ENCODE results near the gene PARD6A.

PARD6A gene

DNA sequence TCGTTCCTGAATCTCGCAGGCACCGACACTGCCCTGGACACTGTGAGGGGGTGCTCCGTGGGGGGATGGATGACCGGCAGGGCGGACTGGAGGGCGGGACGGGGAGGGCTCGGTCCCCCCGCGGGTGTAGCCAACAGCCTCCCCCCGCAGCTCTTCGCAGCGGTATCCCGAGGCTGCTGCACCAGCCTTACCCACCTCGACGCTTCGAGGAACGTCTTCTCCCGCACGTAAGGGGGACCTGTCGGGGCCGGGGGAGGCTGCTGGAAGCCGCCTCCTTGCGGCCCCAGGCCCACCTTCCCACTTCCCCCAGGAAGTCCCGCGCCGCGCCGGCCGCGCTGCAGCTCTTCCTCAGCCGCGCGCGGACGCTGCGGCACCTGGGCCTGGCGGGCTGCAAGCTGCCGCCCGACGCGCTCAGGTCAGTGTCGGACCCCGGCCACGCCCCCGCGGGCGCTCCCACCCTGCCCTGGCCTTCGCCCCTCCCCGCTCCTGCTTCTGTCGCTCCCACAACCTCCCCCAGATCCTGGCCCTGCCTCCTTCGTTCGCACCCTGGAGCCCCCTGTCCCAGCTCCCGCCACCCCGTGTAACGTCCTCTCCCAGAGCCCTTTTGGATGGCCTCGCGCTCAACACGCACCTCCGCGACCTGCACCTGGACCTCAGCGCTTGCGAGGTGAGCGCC lies 12.5 kb upstream of the PARD6A start:
- H3K4me3 Mint-ChIP-seq = no peak overlapping the region
- H3K9me3 Mint-ChIP-seq = no peaks in the 10 kb centered on the region
- TF ChIP-seq, protein P1, sequence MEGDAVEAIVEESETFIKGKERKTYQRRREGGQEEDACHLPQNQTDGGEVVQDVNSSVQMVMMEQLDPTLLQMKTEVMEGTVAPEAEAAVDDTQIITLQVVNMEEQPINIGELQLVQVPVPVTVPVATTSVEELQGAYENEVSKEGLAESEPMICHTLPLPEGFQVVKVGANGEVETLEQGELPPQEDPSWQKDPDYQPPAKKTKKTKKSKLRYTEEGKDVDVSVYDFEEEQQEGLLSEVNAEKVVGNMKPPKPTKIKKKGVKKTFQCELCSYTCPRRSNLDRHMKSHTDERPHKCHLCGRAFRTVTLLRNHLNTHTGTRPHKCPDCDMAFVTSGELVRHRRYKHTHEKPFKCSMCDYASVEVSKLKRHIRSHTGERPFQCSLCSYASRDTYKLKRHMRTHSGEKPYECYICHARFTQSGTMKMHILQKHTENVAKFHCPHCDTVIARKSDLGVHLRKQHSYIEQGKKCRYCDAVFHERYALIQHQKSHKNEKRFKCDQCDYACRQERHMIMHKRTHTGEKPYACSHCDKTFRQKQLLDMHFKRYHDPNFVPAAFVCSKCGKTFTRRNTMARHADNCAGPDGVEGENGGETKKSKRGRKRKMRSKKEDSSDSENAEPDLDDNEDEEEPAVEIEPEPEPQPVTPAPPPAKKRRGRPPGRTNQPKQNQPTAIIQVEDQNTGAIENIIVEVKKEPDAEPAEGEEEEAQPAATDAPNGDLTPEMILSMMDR (IDR thresholded peaks at IDR 0.05; ENCODE audit: unreplicated experiment in 3 of 3) = no peak
- no peaks in the 10 kb centered on the region for H3K4me1 Mint-ChIP-seq
- no peaks in the 10 kb centered on the region for H3K36me3 Mint-ChIP-seq (ENCODE audit: low read depth)
- H3K27me3 Mint-ChIP-seq (ENCODE audit: low read depth) = peaks cover 63% of the 10 kb centered on the region
- no peak overlapping the region for H3K27ac Mint-ChIP-seq

- Mint-ChIP-seq H3K4me1 (no peaks in the 10 kb centered on the region), H3K27ac (no peak overlapping the region), H3K9me3 (no peaks in the 10 kb centered on the region), H3K4me3 (no peak overlapping the region), H3K36me3 (ENCODE audit: low read depth) (no peaks in the 10 kb centered on the region), H3K27me3 (ENCODE audit: low read depth) (peaks cover 65% of the 10 kb centered on the region)
- TF ChIP-seq, protein P1 (IDR thresholded peaks at IDR 0.05; ENCODE audit: unreplicated experiment in 3 of 3) = no peak
Observed at GRCh38 chr16:67648764-67649407, 11.9 kb upstream of the PARD6A start.

DNA sequence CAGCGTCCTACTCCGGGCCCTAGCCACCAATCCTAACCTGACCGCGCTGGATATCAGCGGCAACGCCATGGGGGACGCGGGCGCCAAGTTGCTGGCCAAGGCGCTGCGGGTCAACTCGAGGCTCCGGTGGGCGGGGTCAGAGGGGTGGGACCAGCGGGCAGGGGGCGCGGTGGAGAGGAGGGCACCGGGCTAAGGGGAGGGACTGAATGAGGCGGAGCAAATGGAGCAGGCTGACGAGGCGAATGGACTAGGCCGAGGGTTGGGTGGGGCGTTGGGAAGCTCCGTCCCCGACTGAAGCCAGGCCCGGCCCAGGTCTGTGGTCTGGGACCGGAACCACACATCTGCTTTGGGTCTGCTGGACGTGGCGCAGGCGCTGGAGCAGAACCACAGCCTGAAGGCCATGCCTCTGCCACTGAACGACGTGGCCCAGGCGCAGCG lies 11.2 kb upstream of the PARD6A start:
- peaks cover 61% of the 10 kb centered on the region for H3K27me3 Mint-ChIP-seq (ENCODE audit: low read depth)
- no peak overlapping the region for H3K4me3 Mint-ChIP-seq
- H3K27ac Mint-ChIP-seq = no peak overlapping the region
- no peaks in the 10 kb centered on the region for H3K9me3 Mint-ChIP-seq
- no peaks in the 10 kb centered on the region for H3K36me3 Mint-ChIP-seq (ENCODE audit: low read depth)
- H3K4me1 Mint-ChIP-seq = no peaks in the 10 kb centered on the region
- TF ChIP-seq, protein P1 (IDR thresholded peaks at IDR 0.05; ENCODE audit: unreplicated experiment in 3 of 3) = no peak

DNA sequence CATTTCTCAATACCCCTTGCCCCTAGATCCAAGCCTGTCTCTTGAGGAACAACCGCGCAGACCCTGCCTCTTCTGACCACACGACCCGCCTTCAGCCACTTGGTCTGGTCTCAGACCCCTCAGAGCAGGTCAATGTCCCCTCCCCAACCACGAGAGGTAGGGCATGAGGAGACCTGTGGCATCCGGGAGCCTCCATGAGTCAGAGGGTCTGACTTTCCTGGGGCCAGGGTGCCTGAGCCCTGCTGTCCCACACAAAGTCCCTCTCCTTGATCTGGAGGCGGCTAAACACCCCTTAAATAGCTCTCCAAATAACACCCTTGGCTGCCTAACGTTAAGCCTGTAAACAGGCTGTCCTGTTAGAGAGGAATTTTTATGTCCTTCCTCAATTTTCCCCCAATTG lies 10.7 kb upstream of the PARD6A start:
- H3K27ac Mint-ChIP-seq = no peak overlapping the region
- no peaks in the 10 kb centered on the region for H3K4me1 Mint-ChIP-seq
- no peaks in the 10 kb centered on the region for H3K36me3 Mint-ChIP-seq (ENCODE audit: low read depth)
- no peaks in the 10 kb centered on the region for H3K9me3 Mint-ChIP-seq
- H3K4me3 Mint-ChIP-seq = no peak overlapping the region
- TF ChIP-seq, protein P1 (IDR thresholded peaks at IDR 0.05; ENCODE audit: unreplicated experiment in 3 of 3) = no peak
- H3K27me3 Mint-ChIP-seq (ENCODE audit: low read depth) = peaks cover 65% of the 10 kb centered on the region

DNA sequence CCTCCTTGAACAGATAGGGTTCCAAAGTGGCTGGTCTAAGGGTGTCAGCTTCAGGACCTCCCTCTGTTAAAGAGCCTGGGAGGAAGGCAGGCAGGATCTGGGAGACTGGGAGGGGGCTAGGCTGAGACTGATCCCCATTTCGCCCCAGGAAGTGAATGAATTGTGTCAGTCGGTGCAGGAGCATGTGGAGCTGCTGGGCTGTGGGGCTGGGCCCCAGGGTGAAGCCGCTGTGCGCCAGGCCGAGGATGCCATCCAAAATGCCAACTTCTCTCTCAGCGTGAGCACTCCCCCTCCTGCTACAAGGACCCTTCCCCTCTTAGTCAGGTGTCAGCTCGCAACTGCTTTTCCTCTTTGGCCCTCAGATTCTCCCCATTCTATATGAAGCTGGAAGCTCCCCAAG lies 9.7 kb upstream of the PARD6A start:
- Mint-ChIP-seq H3K36me3 (ENCODE audit: low read depth) (no peaks in the 10 kb centered on the region), H3K4me1 (no peaks in the 10 kb centered on the region), H3K4me3 (peak overlapping the region; percentile 12 to 83 (median 26)), H3K27me3 (ENCODE audit: low read depth) (peaks cover 65% of the 10 kb centered on the region), H3K27ac (no peak overlapping the region), H3K9me3 (no peaks in the 10 kb centered on the region)
- TF ChIP-seq, protein P1 (IDR thresholded peaks at IDR 0.05; ENCODE audit: unreplicated experiment in 3 of 3) = no peak

GRCh38 chr16:67651847-67652246 lies 8.9 kb upstream of the PARD6A start:
- TF ChIP-seq, protein P1 (IDR thresholded peaks at IDR 0.05; ENCODE audit: unreplicated experiment in 3 of 3) = no peak
- H3K4me1 Mint-ChIP-seq = no peaks in the 10 kb centered on the region
- no peaks in the 10 kb centered on the region for H3K9me3 Mint-ChIP-seq
- no peak overlapping the region for H3K27ac Mint-ChIP-seq
- no peaks in the 10 kb centered on the region for H3K36me3 Mint-ChIP-seq (ENCODE audit: low read depth)
- H3K4me3 Mint-ChIP-seq = peak overlapping the region; percentile 79 to 83 (median 81)
- H3K27me3 Mint-ChIP-seq (ENCODE audit: low read depth) = peaks cover 57% of the 10 kb centered on the region

Measured in nephron (organoid).